ENCODE results near the gene PCDH19.

- TF ChIP-seq CTCF (IDR thresholded peaks at IDR 0.05) (no peak), POLR2A (IDR thresholded peaks at IDR 0.05) (no peak)
Observed at GRCh38 chrX:100353326-100353725, 56.7 kb downstream of the PCDH19 start.

All from adrenal gland (tissue), 5 donors.